NCI-H146 (cell line): Measurements from ENCODE around the gene GTF2A1.

ENCODE experiments used
- DNase-seq: peaks from one replicate; lab custom pipeline; 2025; lab: John Stamatoyannopoulos, UW

The GTF2A1 gene

DNA sequence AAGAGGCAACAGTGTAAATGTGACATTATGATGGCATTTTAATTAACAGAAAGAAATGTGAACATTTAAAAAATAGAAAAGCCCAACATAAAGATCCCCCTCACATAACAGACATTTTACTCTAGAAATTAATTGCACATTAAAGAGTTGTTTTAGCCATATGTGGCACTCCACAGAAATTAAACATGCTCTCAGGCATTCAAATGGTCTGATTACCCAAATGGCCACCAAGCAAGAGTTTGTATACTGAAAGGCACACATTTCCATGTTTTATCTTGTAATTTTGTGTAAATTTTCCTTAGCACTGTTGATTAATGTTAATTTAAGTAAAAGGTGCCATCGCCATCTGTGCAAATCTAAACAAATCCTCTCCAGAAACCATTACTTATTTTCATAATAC lies 43.5 kb downstream of the GTF2A1 start:
- DNase-seq, result no peak

GRCh38 chr14:81176241-81176640 lies 44.5 kb downstream of the GTF2A1 start:
- no peak for DNase-seq

DNA sequence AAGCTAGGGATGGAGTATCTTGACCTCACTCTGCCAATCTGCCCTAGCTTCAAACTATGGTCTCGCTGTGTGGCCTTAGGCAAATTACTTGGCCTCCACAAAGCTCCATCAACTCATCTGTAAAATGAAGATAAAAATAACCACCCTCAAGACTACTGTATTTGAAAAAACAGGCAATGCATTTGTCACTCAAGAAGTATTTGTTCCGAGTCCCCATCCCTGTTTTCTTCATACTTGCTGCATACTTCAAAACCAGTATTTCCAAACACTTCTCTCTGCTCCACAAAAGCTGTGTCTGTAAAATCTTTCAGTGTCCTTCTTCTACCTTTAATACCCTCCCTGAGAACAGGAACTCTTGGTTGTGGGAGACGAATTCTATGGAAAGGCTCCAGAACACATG lies 47.9 kb downstream of the GTF2A1 start:
- no peak for DNase-seq

DNA sequence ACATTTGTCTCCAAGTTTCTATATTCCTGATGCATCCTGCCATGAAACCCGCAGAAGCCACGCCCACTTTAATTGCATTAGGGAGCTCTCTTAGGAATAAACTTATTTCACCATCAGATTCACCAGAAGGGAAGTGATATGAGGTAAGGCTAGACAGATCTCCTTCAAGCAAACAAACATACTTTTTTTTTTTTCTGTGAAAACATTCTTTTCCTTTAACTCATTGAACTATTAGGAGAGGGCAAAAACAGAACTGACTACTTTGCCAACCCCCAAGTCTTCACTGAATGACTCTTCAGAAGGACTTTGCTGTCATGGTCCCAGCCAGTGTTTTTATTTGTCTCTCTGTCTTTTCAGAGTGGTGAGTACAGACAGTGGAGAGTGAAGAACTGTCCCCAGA lies 48.4 kb downstream of the GTF2A1 start:
- DNase-seq, result no peak

GRCh38 chr14:81170829-81171195 lies 49.9 kb downstream of the GTF2A1 start:
- DNase-seq, result no peak

- peak; percentile 76 for DNase-seq
These were observed 50.5 kb downstream of the GTF2A1 start for GRCh38 chr14:81170104-81170828.

DNA sequence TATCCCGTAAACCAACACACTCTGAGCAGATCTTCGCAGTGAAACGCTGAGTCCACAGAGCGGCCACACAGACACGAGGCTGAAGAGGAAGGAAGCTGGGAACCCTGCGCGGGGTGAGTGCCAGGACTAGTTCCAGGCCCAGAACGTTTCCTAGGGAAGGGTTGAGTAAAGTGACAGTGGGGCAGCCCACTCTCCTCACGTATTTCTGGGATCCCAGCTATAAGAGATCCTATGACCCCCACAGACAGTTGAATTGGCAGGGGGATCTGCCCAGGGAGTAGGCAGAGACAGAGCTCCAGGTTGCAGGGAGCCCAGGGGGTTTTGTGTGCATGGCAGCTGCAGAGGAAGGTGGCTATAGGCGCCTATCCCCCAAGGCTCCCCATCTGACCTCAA lies 51.1 kb downstream of the GTF2A1 start:
- DNase-seq, result peak; percentile 12

- no peak for DNase-seq
These were observed 51.5 kb downstream of the GTF2A1 start for GRCh38 chr14:81169267-81169666.

DNA sequence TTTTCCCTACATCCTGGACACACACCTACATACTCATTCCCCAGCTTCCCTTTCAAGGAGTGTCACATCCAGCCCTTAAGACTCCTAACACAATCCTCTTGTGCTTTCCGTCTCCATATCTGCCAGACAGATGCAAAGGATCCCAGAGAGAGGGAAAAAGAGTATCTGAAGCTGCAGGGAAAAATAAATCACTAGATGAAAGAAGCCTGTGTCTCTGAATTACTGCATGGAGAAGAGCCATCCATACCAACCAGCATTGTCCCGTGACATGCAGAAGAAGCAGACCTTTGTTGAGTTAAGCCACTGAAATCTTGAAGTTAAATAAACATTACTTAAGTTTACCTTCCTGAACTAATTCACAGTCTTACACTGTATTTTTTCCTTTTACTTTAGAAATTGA lies 54.6 kb downstream of the GTF2A1 start:
- no peak for DNase-seq

GRCh38 chr14:81165188-81165587 lies 55.6 kb downstream of the GTF2A1 start:
- no peak for DNase-seq

DNA sequence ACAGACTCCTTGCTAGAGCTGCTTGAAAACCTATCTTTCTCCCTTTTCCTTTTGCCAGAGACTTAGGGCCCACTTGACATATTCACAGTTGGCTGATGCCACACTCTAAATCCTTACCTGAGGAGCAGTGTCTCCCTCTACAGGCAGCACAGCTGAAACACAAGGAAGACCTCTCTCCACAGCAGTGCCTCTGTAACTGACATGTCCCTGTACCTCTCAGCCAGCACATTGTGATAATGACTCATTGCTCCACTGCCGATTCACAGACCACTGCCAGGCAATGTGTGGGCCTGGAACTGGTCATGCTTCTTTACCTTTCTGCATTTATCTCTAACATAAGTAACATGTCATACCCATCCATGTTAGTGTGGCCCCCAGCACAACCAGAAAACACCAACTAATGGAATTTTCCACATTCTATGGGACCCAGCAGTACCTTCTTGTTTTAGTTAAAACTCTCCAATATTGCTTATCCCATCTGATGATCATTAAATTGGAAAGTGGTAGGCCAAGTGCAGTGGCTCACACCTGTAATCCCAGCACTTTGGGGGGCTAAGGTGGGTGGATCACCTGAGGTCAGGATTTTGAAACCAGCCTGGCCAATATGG lies 56.5 kb downstream of the GTF2A1 start:
- peak; percentile 19 for DNase-seq

DNA sequence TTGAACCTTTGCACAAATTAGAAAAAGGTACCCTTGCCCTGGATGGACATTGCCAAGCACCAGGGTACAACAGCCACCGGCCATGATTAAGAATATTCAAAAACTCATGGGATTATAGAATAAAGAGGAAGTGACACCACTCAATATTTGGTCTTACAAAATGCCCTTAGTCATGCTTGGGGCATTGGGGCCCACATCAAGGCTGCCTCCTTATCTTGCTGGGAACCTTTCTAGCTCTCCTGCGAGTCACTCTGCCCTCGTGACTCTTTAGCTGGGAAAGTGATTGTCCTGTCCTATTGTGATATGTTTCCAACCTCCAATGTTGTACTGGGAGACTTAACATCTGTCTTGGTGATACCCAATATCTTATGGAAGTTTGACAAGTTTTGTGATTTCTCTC lies 57.8 kb downstream of the GTF2A1 start:
- DNase-seq, result no peak

DNA sequence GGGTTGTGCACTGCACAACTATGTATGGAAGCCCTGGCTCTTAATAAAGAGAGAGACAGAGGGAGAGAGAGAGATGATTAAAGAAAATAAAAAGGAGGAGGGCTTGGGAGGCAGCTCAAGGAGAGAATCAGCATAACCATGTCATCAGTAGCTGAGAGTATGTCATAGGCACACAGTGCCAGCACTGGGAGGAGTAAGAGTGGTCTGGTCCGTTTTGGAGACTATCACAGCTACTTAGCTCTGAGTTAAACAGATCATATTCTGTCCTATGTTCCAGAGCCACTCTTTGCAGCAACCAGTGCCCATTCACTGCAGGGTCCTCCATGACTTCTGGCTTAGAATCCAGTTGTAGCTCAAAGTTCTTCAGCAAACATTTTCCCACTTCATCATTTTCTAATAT lies 59.0 kb downstream of the GTF2A1 start:
- no peak for DNase-seq

DNA sequence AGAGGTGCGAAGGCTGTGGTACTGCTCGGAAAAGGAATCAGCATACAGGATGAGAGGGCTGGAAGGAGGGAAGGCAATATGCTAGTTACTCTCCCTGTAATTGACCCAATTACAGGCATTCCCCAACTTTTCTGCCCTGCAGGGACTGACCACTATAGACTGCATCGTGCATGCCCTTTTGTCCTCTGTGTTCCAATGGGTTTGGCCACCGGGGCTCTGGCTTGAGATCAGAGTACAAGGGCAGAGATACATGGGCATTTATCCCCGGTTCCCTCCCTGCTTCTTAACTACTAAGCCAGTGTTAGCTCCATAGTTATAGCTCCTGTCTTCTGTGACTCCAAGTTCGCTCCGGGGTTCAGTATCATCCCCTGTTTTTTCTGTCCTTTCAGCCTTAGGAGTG lies 59.7 kb downstream of the GTF2A1 start:
- no peak for DNase-seq

GRCh38 chr14:81157431-81157830 lies 63.3 kb downstream of the GTF2A1 start:
- no peak for DNase-seq

- DNase-seq, result no peak
These were observed 67.6 kb downstream of the GTF2A1 start for GRCh38 chr14:81153187-81153586.

DNA sequence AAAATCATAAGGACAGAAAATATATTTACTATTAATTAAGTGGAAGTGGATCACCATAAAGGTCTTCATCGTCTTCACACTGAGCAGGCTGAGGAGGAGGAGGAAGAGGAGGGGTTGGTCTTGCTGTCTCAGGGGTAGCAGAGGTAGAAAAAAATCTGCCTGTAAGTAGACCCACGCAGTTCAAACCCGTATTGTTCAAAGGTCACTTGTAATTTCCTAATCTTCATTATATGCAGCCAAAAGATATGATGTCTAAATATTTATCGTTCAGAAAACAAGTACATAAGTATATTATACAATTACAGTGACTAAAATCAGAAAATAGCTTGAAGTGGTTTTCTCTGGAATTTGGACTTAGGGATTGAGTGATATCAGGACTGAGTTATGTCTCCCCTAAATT lies 72.1 kb downstream of the GTF2A1 start:
- DNase-seq, result no peak

DNA sequence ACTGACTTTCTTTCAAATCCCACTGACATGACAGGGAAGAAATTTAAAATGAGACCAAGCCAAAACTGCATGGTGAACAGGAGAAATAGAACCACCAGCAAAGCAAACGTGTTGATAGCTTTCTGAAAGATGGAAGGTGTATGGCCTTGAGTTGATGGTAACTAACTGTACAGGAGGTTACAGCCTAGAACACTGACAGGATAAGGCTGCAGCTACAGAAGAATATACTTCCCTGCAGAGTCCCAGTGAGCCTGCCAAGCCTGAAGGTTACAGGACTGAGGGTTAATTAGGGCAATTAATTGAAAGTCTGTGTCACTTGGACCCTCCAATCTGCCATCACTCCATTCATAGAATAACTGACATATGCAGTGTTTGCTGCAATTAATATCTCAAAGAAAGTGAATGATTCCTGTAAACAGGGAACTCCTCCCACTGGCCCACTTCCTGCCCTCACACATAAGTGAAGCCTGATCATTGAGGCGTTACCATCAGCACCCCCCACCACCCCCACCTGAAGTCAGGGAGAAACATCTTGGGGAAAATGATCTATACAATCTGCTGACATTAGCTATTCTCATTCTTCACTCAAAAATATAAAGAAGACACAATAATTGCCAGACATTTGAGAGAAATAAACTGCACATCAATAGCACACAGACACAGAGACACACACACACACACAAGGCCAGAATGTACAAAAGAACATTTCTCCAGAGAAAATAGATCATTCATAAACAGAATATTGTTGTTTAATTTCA lies 73.4 kb downstream of the GTF2A1 start:
- no peak for DNase-seq

DNA sequence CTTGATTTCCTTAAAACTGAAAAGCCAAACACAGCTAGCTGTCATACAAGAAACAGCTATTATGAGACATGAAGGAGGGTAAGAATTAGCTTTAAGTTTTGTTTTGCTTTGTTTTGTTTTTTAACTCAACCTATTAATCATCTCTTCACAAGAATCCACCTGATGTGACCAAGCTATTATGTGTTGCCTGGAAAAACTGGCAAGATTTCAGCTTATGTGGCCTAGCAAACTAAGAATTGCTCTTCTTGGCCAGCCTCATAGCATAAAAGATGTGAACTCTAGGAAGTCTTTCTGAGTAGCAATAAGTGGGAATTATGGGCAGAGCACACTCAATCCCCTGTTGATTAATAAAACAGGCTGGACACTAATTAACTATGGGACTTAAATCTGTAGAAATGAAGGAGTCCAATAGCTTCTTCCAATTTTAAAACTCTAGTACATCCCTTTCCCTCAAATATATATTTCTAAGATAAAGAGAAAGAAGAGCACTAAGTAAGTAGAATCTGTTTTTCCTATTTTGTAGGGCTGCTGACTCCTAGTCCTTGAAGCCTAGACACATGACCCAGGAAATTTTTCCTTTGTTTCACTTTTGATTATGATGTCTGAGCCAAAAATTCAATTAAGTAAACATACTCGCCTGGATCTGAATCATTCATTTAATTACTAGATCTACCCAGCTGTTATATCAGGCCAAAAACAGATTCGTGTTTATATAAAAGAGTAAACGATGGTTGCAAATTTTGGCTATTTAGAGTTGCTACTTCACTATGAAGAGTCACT lies 75.7 kb downstream of the GTF2A1 start:
- DNase-seq, result no peak

GRCh38 chr14:81143793-81144192 lies 77.0 kb downstream of the GTF2A1 start:
- DNase-seq, result no peak

GRCh38 chr14:81141426-81141825 lies 79.3 kb downstream of the GTF2A1 start:
- DNase-seq, result no peak

- DNase-seq, result no peak
These were observed 82.3 kb downstream of the GTF2A1 start for GRCh38 chr14:81138429-81138828.

DNA sequence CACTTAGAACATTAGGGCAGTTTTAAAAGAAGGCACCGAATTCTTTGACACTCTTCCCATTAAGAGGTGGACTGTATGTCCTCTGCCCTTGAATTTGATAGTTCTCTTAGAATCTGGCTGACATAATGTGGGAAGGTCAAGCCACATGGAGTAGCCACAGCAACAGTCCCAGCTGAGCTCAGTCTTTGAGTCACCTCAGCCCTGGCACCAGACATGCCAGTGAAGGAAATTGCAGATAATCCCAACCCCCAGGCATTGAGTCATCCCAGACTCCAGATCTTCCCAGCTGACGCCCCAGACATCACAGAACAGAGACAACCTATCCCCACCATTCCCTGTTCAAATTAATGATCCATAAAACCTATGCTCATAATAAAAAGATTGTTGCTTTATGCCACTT lies 83.4 kb downstream of the GTF2A1 start:
- no peak for DNase-seq
